Stimulated activated CD4-positive, alpha-beta T cell treated with anti-CD3 and anti-CD28 coated beads, Interleukin-12 subunit alpha, Interleukin-12 subunit beta, amount 100 ng/mL, for 4 hours (primary cell): ENCODE measurements around the gene AGAP2.
"Not testable (repeated sequence)": the region's sequence is repeated elsewhere in the genome, so short reads cannot be mapped to it uniquely, and the experiment has no call there.

ENCODE experiments used
- DNase-seq: peaks from one replicate; pipeline ENCODE4 v3.0.0-alpha.2; 2020

The AGAP2 gene

DNA sequence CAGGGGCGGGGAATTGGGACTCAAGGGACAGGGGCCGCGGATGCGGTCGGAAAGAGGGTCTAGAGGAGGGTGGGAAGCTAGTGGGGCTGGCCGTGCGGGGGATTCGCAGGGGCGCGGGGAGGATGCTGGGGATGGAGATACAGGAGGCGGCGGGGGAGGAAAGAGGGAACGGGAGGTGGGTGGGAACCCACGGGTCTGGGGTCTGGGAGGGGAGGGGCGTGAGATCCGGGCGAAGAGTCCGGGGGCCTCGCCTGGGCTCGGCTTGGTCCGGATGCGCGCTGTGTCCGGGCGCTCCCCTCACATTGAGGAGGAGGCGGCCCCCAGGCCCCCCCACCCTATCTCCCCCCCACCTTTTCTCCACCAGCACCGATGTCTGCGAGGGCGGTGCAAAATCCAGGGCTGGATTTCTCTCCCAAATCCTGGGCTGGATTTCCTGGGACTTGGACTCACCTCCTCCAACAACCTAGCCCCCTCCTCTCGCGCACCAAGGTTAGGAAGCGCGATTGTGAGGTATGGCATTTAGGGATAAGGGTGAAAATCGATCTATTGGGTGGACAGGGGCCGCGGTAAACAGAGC lies at the start of gene AGAP2:
Gene AGAP2 (minus strand): TSS at position 82 of the 577 bp plus-strand sequence. CDS start 496 bp downstream, outside the sequence.
- DNase-seq: no peak

- no peak for DNase-seq
Observed at GRCh38 chr12:57783861-57784260, 45.3 kb upstream of the AGAP2 start.

GRCh38 chr12:57783466-57783801 lies 44.9 kb upstream of the AGAP2 start:
- DNase-seq: no peak

DNA sequence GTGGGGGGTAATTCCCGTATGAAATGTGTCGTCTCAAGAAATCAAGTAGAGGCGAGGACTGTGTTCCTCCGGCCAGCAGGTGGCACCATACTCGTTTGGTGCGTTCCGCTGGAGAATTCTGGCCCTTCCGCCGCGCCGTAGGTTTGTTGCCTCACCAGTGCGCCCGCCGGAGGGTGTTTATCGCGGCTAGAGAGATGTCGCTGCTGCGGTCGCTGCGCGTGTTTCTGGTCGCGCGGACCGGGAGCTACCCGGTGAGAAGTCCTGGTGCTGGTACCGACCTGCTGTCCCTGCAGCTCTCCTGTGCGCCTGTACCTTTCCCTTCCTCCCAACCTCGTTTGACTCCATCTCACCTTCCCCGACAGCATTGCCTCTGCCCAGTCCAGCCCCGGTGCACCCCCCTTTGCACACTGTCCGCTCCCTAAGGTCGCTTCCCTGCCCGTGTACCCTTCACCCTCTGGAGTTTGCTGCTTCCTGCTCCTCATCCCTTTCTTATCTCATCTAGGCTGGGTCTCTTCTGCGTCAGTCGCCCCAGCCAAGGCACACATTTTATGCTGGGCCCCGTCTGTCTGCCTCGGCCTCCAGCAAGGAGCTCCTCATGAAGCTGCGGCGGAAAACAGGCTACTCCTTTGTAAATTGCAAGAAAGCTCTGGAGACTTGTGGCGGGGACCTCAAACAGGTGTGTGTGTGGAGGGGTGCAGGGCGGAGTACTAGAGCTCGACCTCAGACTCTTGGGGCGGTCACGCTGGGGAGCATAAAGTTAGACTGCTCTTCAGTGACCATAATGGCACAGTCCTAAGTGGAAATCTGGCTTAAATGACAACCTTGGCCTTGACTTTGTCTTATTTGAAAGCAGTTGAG lies 44.3 kb upstream of the AGAP2 start, which contains the start of gene TSFM:
Gene TSFM (plus strand): TSS at position 180 of the 858 bp plus-strand sequence. CDS start 15 bp downstream, at position 195.
- DNase-seq: peak; percentile 98

DNA sequence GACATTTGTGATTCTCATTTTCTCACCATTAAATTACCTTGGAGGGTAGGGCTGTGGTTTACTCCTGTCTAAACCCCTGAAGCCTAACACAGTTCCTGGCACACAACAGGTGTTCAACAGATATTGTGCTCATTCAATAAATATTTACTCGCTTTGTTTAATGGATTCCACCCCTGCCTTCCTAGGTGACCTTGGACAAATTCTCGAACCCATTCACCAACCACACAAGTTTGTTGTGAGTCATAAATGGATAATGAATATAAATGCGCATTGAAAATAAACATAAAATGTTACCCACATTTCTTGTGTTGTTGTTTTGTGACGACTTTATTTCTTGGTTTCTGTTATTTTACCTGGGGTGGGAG lies 43.7 kb upstream of the AGAP2 start:
- no peak for DNase-seq

- DNase-seq: no peak
Observed at GRCh38 chr12:57781801-57782200, 43.3 kb upstream of the AGAP2 start.

- no peak for DNase-seq
Observed at GRCh38 chr12:57781244-57781643, 42.7 kb upstream of the AGAP2 start.

GRCh38 chr12:57780284-57780897 lies 41.8 kb upstream of the AGAP2 start:
- DNase-seq: no peak

DNA sequence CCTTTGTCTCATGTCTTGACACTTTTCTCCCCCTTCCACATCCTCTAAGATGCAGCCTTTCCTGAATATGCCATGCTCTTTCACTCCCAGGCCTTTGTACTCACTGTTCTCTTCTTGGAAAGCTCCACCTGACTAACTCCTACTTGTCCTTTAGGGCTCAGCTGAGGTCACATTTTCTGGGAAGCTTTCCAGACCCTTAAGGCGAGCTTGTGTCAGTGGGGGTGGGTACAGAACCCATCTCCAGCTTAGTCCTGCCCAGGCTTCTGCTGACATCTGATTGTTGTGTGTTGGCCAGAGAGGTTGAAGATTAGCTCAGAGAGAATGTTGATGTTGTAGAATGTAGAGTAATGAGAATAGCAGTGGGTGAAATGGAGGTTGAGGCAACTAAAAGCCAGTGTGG lies 41.2 kb upstream of the AGAP2 start:
- no peak for DNase-seq

- DNase-seq: no peak
Observed at GRCh38 chr12:57777911-57778310, 39.4 kb upstream of the AGAP2 start.

DNA sequence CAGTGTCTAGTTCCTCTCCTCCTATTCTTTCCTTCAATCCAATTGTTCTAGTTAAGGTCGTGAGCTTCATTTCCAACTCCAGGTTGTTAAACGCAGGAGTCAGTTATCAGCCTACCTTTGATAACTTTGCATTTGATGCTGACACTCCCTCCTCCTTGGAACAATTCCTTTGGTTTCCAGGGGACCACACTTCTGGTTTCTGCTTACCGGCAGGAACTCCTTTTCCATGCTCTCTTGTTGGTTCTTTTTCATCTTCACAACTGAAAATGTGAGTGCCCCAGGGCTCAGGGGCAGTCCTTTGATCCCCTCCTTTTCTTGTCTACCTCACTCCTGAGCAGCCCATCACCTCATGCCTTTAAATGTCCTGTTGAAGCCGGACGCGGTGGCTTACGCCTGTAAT lies 38.8 kb upstream of the AGAP2 start:
- no peak for DNase-seq

DNA sequence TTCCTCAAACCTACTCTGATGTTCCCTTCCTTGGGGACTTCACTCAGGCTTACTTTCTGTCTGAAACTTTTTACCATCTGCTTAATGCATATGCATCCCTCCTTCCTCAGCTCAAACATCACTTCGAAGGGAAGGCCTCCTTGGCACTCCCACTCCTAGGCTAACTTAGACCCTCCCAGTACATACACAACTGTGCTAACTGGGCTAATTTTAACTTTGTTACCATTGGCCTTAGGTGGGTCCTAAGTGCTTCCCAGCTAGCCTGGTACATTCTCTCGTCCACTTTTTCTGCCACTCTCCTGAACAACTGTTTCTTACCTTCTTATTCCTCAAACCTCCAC lies 37.7 kb upstream of the AGAP2 start:
- no peak for DNase-seq

GRCh38 chr12:57775563-57776246 lies 37.2 kb upstream of the AGAP2 start:
- no peak for DNase-seq

DNA sequence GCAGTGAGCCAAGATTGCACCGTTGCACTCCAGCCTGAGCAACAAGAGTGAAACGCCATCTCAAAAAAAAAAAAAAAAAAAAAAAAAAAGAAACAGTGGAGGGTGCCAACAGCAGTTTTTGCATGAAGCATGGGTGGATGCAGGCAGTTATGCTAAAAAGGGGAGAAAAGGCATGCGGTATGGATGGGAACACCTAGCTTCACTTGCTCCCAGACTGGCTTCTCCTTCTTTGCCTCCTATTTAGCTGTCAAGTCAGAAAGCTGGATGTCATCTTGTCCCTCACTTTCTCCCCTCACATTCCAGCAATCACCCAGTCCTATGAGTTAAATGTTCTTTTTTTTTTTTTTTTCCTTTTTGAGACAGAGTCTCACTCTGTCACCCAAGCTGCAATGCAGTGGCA lies 36.5 kb upstream of the AGAP2 start:
- no peak for DNase-seq

GRCh38 chr12:57774634-57775033 lies 36.1 kb upstream of the AGAP2 start:
- DNase-seq: not testable (repeated sequence)

- peak; percentile 36 for DNase-seq
Observed at GRCh38 chr12:57772429-57773322, 34.1 kb upstream of the AGAP2 start, which contains the start of gene EEF1AKMT3. EEF1AKMT3 (plus strand) TSS chr12:57772614; CDS start chr12:57772725, 111 bp downstream.

DNA sequence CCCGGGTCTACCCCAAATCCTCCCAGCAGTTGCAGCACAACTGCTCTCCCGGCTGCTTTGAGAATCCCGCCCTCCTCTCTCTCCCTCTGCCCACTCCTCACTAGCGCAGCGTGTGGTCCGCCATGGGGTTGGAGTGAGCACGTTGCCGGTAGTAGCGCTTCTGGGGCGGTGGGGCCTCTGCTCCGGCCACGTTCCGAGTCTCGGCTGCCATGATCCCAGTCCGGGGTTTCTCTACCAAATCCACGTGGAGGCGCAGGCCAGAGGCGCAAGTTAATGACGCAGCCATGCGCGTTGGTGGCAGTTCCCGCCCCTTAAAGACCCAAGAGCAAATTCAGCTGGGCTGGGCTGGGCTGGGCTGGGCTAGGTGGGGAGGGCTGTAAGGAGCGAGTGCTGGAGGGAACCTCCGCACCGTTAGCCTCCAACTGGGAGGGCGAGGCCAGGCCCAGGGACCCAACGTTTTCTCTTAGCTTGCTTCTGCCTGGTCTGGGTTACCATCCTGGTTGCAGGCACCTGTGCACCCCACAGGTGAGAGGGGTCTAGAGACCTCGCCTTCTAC lies 33.4 kb upstream of the AGAP2 start, which contains the start of gene METTL1:
Gene METTL1 (minus strand): TSS at position 233 of the 556 bp plus-strand sequence. CDS start 22 bp downstream, at position 211.
- peak; percentile 88 for DNase-seq

DNA sequence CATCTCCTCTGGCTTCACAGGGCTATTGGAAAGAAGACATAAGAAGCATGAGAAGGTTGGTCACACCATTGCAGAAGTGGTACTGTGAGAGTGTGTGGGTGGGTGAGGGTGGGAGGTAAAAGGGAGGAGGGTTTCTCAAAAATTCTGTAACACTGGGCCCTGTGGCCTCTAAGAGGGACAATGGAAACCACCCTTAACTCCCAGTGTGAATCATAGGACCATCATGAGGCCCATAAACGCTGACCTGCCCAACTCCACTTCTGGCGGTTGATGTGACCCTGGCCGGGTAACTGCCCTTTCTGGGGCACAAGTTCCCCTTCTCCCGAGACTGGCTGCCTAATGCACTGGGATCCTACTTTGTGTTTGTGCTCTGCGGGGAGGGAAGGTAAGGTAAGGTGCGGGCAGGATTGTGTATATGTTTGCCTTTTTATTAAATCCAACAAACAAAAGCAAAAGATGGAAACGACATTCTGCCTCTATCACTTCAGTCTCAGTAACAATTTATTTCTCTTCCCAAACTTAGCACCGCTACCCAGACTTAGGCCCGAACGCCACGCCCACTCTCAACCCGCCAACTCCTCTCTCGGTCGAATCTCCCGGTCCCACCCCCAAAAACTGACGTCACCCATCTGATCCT lies 32.8 kb upstream of the AGAP2 start:
- DNase-seq: peak; percentile 90

DNA sequence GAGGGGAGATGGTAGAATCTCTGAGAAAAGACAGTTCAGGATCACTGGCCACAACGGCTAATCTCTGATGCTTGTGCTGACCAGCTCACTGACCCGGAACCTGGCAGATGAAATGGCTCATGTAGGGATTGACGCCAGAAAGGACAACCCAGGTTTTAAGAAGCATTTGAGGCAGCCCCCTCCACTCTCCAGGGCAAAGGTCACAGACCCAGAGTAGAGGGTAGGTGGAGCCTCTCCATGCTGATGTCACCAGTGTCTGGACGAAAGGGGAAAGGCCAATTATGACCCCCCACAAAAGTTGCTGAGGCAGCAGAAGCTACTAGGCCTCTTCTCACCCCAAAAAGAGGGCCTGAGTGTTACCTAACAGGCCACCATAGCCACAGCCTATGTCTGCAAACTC lies 32.2 kb upstream of the AGAP2 start:
- no peak for DNase-seq

- no peak for DNase-seq
Observed at GRCh38 chr12:57769594-57769993, 31.1 kb upstream of the AGAP2 start.

DNA sequence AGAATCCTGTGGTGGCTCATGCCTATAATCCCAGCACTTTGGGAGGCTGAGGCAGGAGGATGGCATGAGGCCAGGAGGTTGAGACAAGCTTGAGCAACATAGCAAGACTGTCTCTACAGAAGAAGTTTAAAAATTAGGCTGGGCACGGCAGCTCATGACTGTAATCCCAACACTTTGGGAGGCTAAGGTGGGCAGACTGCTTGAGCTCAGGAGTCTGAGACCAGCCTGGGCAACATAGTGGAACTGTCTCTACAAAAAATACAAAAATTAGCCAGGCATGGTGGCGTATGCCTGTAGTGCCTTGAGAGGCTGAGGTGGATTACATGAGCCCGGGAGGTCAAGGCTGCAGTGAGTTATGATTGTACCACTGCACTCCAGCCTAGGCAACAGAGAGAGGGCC lies 29.3 kb upstream of the AGAP2 start:
- DNase-seq: no peak
